ENCODE measurements around the gene GPAM. TPM values are rescaled to one million over a fixed set of nuclear protein-coding genes. Genes with fewer than 3 reads are reported as not detected.
"Not testable (repeated sequence)": the region's sequence is repeated elsewhere in the genome, so short reads cannot be mapped to it uniquely, and the experiment has no call there.

GPAM gene
- total RNA-seq, 2 donors from 2014 or later, result 7.8 to 9.3 TPM

DNA sequence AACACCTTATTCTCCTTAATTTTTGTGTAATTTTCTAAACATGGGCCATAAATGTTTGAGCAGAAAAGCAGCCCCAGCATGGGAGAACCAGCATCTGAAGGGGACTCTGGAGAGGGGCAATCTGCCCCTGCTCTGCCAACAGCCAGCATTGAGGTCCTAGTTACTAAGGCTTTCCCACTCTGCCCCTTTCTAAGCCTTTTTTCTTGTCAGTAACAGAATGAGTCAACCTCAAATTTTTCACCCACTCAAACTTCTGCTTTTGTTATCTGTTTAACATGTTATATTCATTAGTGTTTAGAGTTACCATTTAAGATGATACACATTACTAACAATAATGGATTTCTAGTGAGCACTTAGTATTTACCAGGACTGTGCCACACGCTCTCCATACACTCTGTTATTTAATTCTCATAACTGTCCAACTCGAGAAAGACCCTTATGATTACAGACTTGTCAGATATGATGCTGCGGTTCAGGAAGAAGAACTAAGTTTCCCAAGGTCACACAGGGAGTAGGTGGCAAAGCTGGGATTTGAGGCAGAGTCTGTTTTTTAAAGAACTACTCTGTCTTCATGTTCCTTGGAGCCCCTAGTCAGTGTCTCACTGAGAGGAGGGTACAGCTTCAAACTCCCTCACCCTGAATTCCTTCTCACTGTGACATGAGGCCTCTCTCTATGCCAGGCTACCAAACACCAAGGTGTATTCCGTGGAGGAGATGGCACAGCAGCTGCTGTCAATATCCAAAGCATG lies 19.9 kb upstream of the GPAM start:
- no peak for DNase-seq (ENCODE audit: low spot score)
- Histone ChIP-seq H3K4me3 (no peak overlapping the region), H3K36me3 (no peaks in the 10 kb centered on the region), H3K27me3 (no peaks in the 10 kb centered on the region), H3K27ac (no peak overlapping the region), H3K4me1 (no peaks in the 10 kb centered on the region), H3K9me3 (no peaks in the 10 kb centered on the region)
- TF ChIP-seq, protein P1, sequence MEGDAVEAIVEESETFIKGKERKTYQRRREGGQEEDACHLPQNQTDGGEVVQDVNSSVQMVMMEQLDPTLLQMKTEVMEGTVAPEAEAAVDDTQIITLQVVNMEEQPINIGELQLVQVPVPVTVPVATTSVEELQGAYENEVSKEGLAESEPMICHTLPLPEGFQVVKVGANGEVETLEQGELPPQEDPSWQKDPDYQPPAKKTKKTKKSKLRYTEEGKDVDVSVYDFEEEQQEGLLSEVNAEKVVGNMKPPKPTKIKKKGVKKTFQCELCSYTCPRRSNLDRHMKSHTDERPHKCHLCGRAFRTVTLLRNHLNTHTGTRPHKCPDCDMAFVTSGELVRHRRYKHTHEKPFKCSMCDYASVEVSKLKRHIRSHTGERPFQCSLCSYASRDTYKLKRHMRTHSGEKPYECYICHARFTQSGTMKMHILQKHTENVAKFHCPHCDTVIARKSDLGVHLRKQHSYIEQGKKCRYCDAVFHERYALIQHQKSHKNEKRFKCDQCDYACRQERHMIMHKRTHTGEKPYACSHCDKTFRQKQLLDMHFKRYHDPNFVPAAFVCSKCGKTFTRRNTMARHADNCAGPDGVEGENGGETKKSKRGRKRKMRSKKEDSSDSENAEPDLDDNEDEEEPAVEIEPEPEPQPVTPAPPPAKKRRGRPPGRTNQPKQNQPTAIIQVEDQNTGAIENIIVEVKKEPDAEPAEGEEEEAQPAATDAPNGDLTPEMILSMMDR (IDR thresholded peaks at IDR 0.05), result no peak

DNA sequence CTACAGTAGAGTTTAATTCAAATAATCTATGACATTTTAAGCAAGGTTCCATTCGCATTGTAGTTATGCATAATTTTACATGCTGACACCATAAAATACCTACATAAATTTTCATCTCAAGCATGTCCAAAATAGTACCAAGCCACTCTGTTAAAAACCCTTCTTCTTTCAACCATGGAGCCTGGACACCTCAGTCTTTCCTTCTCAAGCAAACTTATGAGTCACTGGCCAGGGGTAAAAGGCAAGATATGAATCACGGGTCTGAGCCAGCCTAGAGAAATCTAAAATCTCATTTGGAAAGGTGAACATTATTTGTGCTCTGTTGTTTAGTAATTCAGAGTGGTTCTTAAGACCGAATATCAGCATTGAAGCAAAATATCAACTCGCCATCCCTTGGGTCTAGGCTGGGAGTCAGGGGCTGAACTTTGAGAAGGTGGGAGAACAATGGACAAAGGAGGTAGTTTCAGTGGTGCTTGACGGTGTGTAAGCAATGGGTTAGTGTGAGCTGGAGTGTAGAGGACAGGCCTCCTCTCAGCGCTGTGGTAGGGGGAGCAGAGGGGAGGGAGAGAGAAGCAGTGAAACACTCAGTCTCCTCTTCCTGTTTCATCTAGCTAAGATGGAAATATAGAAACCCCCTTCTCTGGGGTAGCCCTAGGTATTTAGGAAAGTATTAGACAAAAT lies 19.1 kb upstream of the GPAM start:
- Histone ChIP-seq H3K27ac (no peak overlapping the region), H3K9me3 (no peaks in the 10 kb centered on the region), H3K4me1 (no peaks in the 10 kb centered on the region), H3K4me3 (no peak overlapping the region), H3K27me3 (no peaks in the 10 kb centered on the region), H3K36me3 (no peaks in the 10 kb centered on the region)
- DNase-seq (ENCODE audit: low spot score), result no peak
- TF ChIP-seq, protein P1 (IDR thresholded peaks at IDR 0.05), result no peak

DNA sequence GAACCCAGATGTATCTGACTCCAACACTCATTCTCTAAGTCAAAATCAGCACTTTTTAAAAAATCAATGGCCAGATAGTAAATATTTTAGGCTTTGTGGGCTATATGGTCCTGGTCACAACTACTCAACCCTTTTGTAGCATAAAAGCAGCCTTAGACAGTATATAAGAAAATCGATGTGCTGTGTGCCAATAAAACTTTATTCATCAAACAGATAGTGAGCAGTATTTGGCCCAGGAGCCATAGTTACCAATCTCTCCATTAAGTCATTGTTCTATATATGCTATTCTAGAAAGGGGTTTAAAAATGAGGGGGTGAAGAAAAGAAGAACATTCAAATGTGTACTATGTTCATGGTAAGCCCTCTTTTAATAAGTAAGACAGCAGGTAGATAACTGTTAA lies 18.5 kb upstream of the GPAM start:
- TF ChIP-seq, protein P1 (IDR thresholded peaks at IDR 0.05), result no peak
- Histone ChIP-seq H3K27ac (no peak overlapping the region), H3K4me1 (no peaks in the 10 kb centered on the region), H3K36me3 (no peaks in the 10 kb centered on the region), H3K27me3 (no peaks in the 10 kb centered on the region), H3K9me3 (no peaks in the 10 kb centered on the region), H3K4me3 (no peak overlapping the region)
- no peak for DNase-seq (ENCODE audit: low spot score)

DNA sequence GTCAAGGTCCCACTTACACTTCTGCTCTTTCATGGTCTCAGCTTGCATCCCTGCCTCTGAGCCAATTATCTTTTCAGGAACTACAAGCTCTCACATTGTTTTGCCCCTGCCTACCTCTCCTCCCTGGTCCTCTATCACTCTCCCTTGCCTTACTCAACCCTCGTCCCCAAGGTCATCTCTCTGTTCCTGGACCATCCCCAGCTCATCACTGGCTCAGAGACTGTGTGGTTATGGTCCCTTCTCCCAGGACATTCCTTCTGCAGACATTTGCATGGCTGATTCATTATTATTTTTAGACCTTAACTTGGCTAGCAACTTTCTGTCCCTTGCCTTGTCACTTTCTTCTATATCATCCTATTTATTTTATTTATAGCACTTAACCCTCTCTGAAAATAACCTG lies 17.8 kb upstream of the GPAM start:
- H3K27me3 ChIP-seq, result no peaks in the 10 kb centered on the region

DNA sequence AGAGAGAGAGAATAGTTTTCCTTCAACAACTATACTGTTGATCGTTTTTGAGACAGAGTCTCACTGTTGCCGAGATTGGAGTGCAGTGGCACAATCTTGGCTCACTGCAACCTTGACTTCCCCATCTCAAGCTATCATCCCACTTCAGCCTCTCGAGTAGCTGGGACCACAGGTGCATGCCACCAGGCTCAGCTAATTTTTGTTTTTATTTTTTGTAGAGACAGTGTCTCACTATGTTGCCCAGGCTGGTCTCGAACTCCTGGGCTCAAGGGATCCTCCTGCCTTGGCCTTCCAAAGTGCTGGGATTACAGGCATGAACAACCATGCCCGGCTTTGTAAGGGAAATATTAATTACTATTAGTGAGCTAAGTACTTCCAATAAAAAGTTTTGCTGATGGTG lies 16.7 kb upstream of the GPAM start:
- H3K4me3 ChIP-seq; H3K27ac ChIP-seq; H3K9me3 ChIP-seq; H3K36me3 ChIP-seq; H3K27me3 ChIP-seq; H3K4me1 ChIP-seq; DNase-seq (ENCODE audit: low spot score): not testable (repeated sequence)

More for the DNA sequence above, 17.8 kb upstream of the GPAM start:
- TF ChIP-seq, protein P1 (IDR thresholded peaks at IDR 0.05), result no peak
- no peak overlapping the region for H3K27ac ChIP-seq
- H3K4me3 ChIP-seq, result no peak overlapping the region
- DNase-seq (ENCODE audit: low spot score), result no peak
- H3K9me3 ChIP-seq, result no peaks in the 10 kb centered on the region
- H3K4me1 ChIP-seq, result no peaks in the 10 kb centered on the region
- no peaks in the 10 kb centered on the region for H3K36me3 ChIP-seq

DNA sequence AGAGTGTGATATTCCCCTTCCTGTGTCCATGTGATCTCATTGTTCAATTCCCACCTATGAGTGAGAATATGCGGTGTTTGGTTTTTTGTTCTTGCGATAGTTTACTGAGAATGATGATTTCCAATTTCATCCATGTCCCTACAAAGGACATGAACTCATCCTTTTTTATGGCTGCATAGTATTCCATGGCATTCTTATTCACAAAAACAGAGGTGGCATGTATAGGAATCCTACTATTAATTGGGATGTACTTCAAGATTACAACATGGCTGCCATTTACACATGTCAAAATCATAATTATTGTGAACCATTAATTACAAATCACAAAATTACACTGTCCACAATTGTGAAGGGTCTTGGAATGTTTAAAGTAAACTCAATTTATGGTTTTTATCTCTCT lies 14.1 kb upstream of the GPAM start:
- not testable (repeated sequence) for DNase-seq (ENCODE audit: low spot score); H3K27me3 ChIP-seq; H3K4me3 ChIP-seq; H3K4me1 ChIP-seq; H3K9me3 ChIP-seq; H3K27ac ChIP-seq; H3K36me3 ChIP-seq
